Thyroid gland (tissue), 4 donors: ENCODE results near the gene TMEM161A.

Experiments
- POLR2A ChIP-seq, 2 donors: fragments of 450-650 bp; IDR thresholded peaks; one replicate each; pipeline ENCODE4 v1.6.1; 2017; ENCODE audit warnings: antibody characterized with exemption in 2 of 2, mild to moderate bottlenecking in 2 of 2, moderate library complexity in 1 of 2
- TF ChIP-seq, protein P1 (sequence below), 6 experiments: fragments of 200-600 bp in 3 of 6; fragments of 450-650 bp in 3 of 6; sonication (generic) in 3 of 6; IDR thresholded peaks; one replicate each; pipeline ENCODE4 v1.5.1; 2016 to 2019; ENCODE audit warnings: antibody characterized with exemption in 6 of 6, mild to moderate bottlenecking in 2 of 6, inconsistent platforms in 1 of 6, moderate library complexity in 1 of 6

DNA sequence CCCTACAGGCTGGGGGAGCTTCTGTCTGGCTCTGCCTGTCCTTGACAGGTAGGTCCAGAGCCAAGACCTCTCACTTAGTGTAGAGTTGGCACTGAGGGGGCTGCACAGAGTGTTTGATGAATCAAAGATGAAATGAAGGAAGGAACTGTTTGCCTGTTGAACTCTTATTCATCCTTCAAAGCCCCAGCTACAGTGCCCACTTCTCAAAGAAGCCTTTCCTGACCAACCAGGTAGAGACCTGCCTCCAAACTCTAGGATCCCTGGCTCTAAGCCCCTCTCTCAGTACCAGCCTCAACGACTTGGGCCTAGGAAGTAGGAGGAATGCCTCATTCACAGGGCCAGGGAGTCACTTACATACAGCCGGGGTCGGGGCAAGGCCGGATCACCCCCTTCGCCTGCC lies 9.1 kb upstream of the TMEM161A start:
- no peak for TF ChIP-seq POLR2A (IDR thresholded peaks at IDR 0.05)
- TF ChIP-seq, protein P1, sequence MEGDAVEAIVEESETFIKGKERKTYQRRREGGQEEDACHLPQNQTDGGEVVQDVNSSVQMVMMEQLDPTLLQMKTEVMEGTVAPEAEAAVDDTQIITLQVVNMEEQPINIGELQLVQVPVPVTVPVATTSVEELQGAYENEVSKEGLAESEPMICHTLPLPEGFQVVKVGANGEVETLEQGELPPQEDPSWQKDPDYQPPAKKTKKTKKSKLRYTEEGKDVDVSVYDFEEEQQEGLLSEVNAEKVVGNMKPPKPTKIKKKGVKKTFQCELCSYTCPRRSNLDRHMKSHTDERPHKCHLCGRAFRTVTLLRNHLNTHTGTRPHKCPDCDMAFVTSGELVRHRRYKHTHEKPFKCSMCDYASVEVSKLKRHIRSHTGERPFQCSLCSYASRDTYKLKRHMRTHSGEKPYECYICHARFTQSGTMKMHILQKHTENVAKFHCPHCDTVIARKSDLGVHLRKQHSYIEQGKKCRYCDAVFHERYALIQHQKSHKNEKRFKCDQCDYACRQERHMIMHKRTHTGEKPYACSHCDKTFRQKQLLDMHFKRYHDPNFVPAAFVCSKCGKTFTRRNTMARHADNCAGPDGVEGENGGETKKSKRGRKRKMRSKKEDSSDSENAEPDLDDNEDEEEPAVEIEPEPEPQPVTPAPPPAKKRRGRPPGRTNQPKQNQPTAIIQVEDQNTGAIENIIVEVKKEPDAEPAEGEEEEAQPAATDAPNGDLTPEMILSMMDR (IDR thresholded peaks at IDR 0.05), result no peak
